GM21390 (cell line): Measurements from ENCODE around the gene GTF2E1.
"Not testable (repeated sequence)": the region's sequence is repeated elsewhere in the genome, so short reads cannot be mapped to it uniquely, and the experiment has no call there.

Experiments
- ATAC-seq: cut with Tn5 transposase; IDR thresholded peaks from one replicate; pipeline ENCODE4 v1.9.1; 2021; ENCODE audit not compliant: unreplicated experiment

GTF2E1 gene

DNA sequence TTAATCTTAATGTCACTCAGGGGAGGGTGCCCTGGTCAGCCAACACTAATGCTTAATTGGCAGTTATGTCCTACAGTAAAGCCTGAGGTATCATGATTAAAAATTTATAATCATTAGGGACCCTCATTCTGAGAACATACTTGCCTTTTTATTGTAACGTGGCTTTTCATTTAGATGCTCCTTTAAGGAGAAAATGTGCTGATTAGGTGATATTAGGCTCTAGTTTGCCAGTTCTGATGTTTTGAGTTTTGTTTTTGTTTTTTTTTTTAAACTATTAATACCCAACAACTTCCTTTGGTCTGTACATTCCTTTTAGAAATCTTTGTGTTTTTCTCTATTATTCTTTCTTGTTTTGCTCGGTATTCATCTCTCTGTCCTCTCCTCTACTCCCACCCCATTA is 10.3 kb downstream of the GTF2E1 start:
- ATAC-seq: no peak

- no peak for ATAC-seq
Measured at GRCh38 chr3:120753810-120754209, 11.3 kb downstream of the GTF2E1 start.

DNA sequence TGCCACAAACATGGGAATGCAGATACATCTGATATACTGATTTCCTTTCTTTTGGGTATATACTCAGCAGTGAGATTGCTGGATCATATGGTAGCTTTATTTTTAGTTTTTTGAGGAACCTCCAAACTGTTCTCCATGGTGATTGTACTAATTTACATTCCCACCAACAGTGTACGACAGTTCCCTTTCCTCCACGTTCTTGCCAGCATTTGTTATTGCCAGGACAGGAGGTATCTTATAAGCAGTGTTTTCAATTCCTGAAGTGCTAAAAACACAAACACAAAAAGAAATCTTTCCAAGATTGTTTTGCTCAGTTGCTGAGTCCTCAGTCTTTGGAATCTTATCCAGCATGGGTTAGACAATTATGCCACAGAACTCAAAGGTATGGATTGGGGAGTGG is 13.5 kb downstream of the GTF2E1 start:
- no peak for ATAC-seq

DNA sequence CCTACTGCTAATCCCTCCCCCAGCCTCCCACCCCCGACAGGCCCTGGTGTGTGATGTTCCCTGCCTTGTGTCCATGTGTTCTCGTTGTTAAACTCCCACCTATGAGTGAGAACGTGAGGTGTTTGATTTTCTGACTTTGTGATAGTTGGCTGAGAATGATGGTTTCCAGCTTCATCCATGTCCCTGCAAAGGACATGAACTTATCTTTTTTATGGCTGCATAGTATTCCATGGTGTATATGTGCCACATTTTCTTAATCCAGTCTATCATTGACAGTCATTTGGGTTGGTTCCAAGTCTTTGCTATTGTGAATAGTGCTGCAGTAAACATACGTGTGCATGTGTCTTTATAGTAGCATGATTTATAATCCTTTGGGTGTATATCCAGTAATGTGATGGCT is 16.0 kb downstream of the GTF2E1 start:
- ATAC-seq: not testable (repeated sequence)

- no peak for ATAC-seq
Measured at GRCh38 chr3:120762615-120763014, 20.1 kb downstream of the GTF2E1 start.

GRCh38 chr3:120763601-120764000 is 21.1 kb downstream of the GTF2E1 start:
- ATAC-seq: peak; percentile 70

DNA sequence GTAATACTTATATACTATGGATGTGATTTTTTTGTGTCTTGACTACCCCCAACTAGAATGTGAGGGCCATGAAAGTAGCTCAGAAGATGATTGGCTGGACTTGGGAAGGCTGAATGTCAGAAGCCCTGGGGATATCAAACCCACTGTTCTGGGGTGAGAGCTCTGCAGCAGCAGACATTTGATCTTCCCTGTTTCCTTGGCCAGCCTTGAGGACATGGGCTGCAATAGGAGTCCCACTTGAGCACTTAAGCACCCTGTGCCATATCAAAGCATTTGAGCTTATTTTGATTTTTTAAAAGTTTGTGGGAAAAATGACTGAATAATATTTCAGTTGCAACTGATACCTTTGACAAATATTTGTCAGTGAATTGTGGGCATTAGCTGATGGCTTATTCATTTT is 21.7 kb downstream of the GTF2E1 start:
- no peak for ATAC-seq

DNA sequence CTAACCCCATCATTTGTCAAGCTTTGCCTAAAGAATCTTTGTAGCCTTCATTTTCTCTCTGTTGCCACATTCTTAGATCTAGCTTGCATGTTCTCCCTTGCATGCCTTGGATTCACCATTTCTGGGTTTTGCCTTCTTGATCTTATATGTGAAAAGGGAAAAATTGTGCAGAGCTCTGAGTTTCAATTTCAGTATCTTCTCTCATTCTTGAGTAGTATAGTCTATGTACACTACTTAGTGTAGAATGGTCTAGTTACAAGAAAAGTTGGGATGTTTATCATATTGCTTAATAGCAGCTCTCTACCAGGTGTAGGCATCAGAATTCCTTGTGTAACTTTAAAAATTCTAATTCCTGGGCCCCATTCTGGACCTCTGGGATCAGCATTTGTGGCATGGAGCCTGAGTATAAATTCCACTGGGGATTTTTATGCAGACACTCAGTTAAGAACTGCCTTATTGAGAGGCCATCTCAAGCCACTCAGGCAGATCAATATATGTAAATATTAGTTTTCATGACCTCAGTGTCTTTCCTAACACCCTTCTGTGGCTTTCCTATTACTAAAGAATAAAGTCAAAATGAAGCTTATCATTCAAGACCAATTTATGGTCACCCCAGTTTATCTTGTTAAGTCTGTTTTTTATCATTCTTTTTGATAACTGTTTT is 23.4 kb downstream of the GTF2E1 start:
- ATAC-seq: peak; percentile 73

DNA sequence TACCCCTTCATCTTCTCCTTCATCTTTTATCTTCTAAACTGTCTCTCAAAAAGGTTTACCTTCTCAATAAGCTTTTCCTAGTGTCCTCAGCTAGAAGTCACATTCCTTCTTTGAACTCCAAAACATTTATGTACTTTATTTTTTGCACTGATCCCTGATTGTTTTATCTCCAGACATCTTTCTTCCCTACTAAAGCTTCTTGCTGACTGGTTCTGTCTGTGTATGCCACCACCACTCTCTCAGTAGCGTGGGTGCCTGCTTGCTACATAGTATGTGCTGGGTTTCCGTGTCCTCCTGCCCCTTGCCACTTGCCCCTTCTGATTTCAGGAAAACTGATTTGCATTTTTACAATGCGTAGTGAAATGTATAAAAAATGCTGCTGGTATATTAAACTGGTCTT is 24.0 kb downstream of the GTF2E1 start:
- ATAC-seq: no peak

DNA sequence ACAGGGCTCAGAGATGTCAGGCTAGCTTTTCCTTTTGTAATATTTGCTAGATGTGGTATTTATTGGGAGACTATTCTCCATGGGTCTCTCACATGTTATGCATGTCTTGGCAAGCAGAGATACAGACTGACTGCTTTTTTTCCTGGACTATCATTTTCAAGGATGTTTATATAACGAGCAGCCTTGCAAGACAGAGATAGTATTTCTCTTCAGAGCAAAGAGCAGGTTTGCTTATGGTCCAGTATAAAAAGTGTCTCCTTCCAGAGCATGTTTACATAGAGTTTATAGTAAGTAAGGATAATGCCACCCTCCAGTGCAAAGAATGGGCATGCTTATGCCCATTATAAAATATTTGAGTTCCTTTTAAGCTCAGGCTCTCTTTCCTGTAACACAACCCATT is 24.6 kb downstream of the GTF2E1 start:
- ATAC-seq: no peak

DNA sequence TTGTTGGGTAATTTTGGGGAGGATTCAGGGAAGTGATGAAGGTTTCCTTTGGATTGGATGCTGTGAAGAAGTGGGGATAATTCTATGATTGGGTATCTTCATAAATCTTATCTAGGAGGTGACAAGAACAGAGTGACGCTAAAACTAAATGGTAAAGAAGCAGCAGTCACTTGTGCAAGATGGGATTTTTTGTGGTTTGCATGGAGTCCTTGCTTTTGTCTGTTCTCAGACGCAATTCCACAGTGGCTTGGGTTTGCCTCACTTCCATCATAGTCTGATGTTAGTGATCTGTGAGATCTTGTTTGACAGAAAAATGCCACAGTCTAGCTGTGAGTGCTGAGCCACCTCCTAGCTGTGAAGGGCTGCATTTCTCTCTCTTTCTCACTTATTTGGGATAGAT is 26.9 kb downstream of the GTF2E1 start:
- no peak for ATAC-seq

- ATAC-seq: no peak
Measured at GRCh38 chr3:120770891-120771290, 28.3 kb downstream of the GTF2E1 start.

- no peak for ATAC-seq
Measured at GRCh38 chr3:120772081-120772480, 29.5 kb downstream of the GTF2E1 start.

GRCh38 chr3:120773932-120774331 is 31.4 kb downstream of the GTF2E1 start:
- peak; percentile 80 for ATAC-seq

DNA sequence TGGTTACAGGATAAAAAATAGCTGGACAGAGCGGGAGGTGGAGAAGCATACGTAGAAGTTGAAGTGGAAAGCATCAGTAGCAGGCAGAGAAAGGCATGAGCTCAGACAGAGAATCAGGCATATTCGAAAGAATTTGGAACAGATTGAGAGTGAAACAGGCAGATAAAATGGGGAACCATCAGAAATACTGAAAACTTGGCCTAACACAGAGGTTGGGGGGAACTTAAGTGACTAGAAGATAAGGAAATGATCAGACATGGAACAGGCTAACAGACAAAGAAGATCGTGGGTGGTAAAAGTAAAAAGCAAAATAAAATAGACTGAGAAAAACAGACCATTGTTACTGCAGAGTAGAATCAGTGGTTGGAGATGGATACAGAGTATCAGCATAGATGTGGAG is 32.9 kb downstream of the GTF2E1 start:
- ATAC-seq: no peak

GRCh38 chr3:120778776-120779175 is 36.2 kb downstream of the GTF2E1 start:
- no peak for ATAC-seq

DNA sequence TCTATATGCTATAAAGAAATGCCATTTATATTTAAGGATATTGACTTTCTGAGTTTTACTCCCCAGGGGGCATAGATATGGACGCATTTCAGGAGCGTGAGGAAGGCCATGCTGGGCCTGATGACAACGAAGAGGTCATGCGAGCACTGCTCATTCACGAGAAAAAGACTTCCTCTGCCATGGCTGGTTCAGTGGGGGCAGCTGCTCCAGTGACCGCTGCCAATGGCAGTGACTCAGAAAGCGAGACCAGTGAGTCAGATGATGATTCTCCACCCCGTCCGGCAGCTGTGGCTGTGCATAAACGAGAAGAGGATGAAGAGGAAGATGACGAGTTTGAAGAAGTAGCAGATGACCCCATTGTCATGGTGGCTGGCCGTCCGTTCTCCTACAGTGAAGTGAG is 38.4 kb downstream of the GTF2E1 start:
- ATAC-seq: peak; percentile 93

DNA sequence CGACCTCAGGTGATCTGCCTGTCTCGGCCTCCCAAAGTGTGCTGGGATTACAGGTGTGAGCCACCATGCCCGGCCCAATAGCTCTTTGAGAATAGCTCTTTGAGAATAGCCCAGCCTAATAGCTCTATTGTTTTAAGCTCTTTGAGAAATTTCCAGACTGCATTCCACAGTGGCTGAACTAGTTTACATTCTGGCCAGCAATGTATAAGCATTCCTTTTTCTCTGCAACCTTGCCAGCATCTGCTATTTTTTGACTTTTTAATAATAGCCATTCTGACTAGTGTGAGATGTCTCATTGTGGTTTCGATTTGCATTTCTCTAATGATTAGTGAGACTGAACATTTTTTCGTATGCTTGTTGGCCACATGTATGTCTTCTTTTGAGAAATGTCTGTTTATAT is 43.3 kb downstream of the GTF2E1 start:
- ATAC-seq: peak; percentile 66

DNA sequence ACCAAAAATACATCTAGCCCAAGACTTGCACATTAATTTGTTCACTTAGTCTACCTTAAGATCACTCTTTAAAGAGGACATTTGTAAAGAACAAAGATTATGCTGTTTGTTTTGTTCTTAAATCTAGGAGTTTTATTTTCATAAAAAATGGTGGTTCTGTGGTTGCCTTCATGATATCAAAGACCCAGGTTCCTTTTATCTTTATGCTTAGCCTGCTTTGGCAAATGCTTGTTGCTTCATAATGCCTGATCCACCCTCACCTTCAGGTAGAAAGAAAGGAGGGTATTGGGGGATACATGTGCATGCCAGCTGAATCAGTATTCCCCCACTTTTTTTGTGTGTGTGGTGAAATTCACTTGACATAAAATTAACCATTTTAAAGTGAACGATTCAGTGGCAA is 48.5 kb downstream of the GTF2E1 start:
- no peak for ATAC-seq

GRCh38 chr3:120791913-120792312 is 49.4 kb downstream of the GTF2E1 start:
- ATAC-seq: no peak

DNA sequence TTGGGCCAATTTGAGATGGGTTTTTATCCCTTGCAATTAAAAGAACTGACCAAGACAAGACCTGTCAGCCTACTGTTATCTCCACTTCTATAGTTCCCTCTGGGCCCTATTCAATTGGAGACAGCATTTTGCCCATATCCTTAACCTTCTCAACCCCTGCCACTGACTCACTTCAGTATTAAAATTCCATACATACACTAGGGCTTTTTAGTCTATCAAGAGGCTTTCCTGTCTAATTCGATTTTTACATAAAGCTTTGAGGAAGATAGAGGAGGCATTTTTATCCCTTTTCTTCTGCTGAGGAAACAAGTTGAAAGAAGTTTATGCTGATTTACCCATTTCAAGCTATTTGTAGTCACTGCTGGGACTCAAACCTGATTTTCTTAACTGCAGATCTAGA is 51.1 kb downstream of the GTF2E1 start:
- no peak for ATAC-seq

GRCh38 chr3:120795017-120795648 is 52.6 kb downstream of the GTF2E1 start:
- peak; percentile 92 for ATAC-seq

DNA sequence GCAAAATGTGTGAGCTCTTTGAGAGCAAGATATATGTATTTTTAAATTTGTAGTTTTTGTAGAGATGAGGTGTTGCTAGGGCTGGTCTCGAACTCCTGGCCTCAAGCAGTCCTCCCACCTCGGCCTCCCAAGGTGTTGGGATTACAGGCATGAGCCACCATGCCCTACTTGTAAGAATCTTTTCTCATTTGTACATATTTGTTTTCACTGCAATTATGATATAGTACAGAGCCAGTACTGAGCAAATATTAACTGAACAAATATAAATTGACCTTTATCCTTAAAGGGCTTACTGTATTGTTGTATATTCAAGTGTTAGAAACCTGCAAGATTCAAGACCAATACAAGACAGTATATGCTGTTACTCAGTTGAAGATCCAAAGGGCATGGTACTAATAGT is 53.4 kb downstream of the GTF2E1 start:
- no peak for ATAC-seq
